ELF-1 (cell line): ENCODE measurements around the gene TSEN54.

Source experiments
- DNase-seq: peaks from one replicate; pipeline ENCODE4 v3.0.0-alpha.2; 2016; ENCODE audit warnings: low read depth, low spot score

Gene TSEN54

DNA sequence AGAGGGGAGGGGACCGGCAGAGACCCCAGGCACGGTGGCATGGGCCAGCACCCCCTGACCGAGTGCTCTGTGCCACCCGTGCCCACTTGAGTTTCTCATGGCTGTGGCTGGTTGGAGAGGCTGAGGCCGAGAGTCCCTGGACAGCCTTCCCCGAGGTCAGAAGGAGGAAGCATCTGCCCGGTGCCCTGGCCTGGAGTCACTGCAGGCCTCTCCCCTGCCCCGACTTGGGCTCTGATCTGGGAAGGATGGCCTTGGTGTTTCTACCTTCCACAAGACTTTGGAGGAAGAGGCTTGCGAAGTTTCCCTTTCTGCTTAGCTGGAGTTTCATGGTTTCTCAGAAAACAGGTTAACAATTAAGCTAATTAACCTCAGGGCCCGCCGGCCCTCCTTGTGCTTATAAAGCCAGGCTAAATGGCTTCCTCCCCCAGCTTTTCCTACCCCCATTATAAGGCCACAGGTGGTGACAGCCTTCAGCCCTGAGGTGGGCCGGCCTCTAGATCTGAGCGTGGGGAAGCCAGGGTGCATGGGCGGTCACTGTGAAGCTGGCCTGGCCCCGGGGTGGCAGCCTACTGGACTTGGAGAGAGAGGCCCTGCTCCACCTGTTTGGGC is 26.5 kb downstream of the TSEN54 start:
- DNase-seq: peak; percentile 45

DNA sequence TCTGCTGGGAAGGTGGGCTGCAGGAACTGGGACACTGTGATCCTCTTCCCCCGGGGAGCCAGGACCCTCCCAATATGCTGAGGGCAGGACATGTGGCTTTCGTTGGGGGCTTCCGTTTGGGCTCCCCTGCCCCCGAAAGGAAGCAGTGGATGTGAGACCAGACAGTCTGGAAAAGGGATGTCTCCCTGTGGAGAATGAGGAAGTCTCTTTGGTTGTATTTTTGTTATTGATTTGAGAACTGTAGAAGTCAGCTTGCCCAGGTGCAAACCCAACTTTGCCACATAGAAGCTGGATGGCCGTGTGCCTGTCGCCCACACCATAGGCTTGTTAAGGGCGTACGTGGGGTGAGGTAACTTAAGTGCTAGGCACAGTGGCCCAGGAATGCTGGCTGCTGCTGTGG is 27.9 kb downstream of the TSEN54 start:
- DNase-seq: no peak

DNA sequence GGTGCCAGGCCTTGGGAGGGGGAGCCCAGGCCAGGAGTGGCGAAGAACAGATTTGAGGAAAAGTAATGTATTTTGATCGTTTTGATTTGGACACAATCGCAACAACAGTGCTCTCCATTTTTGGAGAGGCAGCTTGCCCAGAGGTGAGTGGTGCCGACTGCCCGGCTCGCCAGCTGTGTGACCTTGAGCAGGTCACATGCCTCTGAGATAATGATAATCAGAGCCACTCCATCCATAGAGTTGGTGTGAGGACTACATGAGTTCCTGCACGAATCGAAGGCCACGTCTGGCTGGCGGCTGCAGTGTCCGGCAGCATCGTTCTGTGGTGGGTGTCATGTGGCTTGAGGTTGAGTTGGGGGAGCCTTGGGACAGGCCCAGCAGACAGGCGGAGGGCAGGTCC is 29.9 kb downstream of the TSEN54 start:
- no peak for DNase-seq

DNA sequence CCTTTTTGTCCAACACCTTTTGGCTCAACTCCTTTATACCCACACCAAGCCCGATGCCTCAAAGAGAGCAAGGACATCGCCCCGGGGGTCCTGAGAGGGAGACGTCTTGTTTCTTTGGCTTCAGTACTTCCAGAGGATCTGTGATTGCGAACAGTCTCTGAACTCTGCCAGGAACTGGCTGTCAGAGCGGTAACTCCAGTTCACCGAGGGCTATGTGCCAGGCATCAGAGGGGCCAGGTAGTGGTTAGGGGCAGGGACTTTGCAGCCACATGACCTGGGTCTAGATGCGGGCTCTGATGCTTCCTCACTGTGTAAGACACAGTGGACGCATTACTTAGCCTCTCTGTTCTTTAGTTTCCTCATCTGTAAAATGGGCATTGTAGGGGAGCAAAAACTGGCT is 30.8 kb downstream of the TSEN54 start:
- DNase-seq: no peak

DNA sequence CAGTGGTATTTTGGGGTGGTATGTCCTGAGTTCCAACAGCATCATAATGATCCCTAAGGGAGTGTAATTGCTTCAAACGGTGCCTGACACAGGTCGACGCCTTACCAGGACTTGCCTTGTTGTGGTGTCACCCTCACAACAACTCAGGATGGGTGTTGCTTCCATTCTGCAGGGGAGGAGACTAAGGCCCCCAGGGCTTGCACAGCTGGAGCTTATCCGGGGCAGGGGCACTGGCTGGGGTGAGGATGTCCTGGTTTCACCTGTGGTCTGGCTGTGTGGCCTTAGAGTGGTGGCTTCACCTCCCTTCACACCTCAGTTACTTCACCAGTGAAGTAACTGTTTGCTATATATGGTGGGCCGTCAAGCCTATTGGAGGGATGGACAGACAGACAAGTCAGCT is 32.5 kb downstream of the TSEN54 start:
- DNase-seq: no peak

DNA sequence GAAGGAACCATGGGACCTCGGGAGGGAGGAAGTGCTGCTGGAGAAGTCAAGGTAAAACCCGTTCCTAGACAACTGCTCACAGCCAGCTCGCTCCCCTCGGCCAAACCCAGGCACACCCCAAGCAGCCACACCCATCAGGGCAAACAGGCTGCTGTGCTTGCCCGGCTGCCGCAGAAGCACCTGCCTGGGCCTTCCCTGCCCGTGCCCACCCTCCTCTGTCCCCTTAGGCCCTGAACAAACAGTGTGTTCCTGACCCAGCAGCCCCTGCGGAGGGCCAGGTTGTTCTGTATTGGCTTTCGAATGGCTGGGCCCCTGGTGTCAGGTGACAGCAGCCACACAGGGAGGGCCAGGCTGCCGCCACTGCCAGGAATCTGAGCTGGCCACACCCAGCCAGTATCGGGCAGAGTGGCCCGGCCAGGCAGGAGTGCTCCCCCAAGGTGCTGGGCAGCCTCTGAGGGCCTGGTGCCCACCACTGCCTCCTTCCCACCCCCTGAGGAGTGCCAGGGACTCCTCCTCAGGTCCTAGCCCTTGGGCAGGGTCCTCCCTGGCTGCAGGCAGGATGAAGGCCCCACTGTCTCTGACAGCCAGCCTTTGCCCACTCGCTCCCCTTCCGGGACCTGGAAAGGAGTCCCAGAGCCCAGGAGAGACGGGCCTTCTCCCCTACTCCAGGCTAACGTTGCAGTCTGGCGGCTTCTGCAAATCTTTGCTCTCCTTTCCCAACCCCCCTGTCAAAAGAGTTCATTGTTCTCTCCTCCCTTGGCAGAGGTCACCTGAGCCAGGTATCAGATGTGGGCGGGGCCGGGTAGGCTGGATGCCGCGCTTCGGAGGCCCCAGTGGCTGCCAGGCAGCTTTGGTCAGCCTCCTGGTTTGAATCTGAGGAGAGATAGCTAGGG is 33.2 kb downstream of the TSEN54 start:
- DNase-seq: peak; percentile 81

DNA sequence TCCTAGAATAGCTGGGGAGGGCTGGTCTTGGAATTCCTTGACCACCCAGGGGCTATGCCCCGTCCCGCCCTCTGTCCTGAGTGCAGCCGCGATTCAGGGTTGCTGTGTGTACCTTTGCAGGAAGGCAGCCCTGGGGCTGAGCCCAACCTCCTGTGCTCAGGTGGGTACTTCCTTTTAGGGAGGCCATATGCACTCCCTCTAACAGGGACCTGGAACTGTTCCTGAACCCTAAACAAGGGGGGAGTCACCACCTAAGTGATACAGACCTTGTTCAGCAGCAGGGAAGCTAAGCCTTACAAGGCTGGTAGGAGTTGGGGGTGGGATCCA is 33.8 kb downstream of the TSEN54 start:
- DNase-seq: peak; percentile 89

DNA sequence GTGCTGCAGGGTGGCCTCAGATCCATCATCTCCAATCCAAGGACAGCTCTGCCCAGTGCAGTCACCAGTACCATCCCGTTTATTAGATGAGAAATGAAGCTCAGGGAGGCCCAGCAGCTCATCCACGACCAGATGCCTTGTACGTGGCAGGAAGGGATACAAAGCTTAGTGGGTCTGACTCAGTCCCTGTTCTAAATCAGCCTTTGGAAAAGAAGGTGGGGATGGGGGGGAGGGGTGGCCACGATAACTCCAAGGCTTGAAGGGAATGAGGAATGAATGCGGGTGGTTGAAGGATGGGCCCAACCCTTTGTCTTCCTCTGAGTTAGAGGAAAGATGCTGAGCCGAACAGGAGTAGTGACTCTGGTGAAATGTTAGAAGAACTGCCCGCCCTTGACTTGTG is 34.9 kb downstream of the TSEN54 start:
- DNase-seq: peak; percentile 67

DNA sequence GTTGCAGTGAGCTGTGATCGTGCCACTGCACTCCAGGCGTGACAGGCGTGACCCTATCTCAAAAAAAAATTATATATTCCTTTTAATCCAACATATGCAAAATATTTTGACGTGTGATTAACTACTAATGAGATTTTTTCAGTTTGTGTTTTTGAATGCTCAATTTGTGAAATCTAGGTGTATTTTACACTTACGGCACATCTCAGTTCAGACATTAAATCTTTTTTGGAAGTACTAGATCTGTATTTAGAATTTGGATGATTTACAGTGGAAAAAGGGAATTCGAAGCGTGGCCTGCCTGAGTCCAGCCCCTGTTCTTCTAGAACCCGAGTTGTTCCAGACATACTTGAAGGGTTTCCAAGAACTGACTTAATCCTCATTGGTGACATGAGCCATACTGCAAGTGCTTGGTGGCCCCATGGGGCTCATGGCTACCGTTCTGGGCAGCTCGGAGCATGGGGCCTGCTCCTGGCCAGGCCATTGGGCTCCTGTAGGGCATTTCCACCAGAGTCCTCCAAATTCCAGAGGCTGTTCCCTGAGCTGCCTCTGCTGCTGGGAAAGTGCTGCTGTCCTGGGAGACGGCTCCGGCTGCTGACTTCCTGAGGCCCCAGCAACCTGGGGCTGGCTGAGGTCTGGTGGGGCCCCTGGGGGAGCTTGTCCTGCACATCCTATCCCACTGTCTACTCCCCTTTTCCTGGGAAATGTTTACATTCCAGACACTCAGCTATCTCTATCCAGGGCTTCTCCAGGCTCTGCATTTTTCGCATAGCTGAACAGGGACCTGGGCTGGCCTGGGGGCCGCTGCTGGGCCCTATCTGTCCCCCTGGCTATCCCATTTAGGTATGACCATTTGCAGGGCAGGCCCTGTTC is 36.3 kb downstream of the TSEN54 start:
- DNase-seq: peak; percentile 98

DNA sequence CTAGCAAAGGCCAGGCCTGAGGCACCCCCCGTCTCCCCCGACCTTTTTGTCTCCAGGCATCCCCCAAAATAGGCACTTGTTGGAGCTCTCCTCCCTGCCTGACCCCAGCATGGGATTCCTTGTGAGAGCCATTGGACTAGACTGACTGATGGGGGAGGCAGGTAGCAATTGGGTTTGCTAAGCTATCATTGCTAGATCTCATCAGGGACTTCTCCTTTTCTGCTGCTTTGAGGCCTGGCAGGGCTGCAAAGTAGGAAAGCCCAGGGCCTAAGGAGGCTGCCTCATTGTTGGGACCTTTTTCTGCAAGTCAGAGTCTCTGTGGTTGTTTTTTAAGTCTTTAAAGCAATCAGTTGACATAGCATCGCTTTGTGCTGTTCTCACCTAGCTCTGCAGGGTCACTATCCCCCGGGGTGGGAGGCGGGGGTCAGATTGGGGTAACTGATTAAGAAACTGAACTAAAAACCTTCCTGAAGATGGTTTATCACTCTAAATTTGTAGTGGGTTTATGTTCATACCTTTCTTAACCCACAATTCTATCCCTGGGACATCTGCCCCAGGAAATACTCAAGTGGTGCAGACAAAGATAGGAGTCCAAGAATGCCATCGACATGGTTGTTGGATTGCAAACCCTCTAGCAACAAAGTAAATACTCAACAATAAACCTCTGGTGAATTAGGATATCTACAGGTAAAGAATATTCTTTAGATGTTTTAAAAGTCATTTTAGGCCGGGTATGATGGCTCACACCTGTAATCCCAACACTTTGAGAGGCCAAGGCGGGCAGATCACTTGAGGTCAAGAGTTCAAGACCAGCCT is 37.2 kb downstream of the TSEN54 start:
- DNase-seq: no peak

DNA sequence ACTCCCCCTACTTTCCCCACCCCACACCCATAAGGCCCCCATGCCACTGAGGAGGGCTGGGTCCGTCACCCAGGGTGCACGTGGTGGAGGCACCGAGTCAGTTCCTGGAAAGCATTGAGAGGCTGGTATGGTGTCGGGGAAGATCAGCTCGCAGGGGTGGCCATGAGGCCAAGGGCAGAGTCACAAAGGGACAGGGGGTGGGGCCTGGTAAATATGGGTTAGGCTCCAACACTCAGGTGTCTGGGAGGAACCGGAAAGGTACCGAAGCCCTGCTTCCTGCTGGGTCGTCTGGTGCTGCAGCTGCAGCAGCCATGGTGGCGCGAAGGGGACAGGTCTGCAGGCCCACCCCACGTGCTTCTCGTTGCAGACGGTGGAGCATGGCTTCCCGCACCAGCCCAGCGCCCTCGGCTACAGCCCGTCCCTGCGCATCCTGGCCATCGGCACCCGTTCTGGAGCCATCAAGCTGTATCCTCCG is 39.4 kb downstream of the TSEN54 start:
- DNase-seq: no peak

DNA sequence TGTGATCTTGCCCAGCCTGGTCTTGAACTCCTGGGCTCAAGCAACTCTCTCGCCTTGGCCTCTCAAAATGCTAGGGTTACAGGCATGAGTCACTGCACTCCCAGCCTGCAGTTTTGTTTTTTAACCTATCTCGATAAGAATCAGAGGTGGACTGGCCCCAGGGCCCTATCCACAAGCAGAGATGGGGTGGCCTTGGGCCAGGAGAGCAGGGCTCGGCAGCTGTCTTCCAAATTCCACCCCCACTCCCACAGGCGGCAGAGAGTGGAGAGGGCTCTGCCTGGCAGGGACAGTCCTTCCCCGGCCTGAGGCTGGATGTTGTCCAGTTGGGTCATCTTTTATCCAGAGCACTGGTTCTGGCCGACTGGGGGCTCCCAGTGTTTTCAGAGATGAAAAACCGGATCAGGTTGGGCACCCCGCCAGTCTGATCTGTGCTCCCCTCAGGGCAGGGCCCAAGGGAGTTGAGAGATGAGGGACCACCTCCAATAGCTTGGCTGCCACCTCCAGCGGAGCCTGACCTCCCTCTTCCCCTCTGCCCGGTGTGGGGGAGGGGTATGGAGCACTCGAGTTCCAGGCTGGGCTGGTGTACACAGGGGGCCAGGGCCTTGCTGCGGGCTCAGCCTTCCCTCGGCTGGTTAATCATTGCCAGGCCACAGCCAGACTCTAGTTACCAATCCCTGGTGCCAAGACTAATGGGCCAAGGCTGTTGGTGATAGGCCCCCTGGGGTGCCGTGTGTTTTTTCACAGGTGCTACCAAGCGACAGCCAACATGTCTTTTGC is 40.9 kb downstream of the TSEN54 start:
- DNase-seq: peak; percentile 77

DNA sequence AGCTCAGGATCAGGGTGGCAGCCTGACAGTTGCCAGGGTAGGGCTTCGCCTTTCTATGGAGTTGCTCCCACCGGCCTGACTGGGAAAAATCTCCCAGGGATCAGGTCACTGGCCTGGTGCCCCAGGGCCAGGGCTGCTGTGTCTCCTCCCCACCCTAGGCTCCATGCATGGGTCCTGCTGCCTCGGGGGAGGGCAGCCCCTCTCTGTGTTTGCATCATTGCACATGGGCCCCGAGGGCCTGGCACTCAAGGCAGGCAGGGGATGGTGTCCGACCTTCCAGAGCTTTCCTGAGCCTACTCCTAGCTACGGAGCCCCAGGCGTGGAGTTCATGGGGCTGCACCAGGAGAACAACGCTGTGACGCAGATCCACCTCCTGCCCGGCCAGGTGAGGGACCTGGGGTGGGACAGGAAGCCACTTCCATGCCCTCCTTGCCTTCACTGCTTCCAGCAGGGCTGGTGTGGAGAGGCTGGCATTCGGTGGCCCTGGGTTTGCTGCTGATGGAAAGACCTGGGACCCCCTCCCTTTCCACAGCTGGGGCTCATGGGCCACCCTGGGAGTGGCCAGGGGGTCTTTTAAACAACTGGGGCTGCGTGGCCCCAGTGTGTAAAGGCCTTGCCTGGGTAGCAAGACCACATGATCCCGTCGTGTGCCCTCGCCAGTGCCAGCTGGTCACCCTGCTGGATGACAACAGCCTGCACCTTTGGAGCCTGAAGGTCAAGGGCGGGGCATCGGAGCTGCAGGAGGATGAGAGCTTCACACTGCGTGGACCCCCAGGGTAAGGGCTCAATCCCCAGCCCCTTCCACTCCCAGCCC is 41.7 kb downstream of the TSEN54 start:
- DNase-seq: no peak

DNA sequence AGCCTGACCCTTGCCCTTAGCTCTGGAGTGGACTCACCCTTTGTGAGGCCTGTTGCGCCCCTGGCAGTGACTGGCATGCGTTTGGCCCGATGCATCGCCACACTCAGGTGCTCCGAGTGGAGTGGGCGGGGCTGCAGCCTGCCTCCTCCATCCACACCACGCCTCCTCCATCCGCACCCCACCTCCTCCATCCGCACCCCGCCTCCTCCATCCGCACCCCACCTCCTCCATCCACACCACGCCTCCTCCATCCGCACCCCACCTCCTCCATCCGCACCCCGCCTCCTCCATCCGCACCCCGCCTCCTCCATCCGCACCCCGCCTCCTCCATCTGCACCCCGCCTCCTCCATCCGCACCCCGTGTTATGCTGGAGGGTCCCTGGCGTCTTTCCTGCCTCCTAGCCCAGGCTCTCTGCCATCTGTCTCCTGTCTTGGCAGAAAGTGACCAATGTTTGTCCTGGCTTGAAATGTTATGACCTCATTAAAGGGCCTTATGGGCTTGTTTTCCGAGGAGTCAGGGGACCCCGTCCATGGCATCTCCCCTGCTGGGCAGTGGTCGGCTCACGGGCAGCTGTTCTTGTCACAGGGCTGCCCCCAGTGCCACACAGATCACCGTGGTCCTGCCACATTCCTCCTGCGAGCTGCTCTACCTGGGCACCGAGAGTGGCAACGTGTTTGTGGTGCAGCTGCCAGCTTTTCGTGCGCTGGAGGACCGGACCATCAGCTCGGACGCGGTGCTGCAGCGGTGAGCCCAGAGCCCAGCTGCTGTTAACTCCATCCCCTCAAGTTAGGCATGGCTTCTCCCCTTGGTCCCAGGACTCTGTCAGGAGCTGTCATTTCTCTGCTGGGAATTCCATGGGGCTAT is 42.6 kb downstream of the TSEN54 start:
- DNase-seq: no peak

DNA sequence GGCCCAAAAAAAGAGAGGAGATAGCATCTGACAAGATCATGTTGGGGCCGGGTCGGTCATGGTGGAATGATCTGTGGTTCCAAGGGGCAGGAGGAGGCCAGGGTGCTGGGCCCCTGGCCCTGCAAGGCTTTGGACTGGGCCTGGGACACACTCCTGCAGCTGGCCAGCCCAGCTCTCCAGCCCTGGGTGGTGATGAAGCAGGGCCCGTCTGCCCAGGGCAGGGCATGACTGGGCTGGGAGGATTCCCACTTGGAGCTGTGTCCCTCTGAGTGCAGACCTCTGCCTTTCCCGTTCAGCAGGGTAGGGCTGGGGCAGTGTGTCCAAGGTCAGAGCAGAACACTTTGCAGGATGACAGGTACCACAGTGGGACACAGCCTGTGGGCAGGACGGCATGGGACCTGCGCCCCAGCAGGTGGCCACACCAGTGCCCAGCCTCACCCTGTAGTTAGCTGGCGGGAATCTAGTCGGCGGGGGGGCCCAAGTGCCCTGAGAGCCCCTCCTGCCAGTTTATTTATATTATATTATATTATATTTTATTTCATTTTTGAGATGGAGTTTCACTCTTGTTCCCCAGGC is 43.7 kb downstream of the TSEN54 start:
- DNase-seq: no peak

DNA sequence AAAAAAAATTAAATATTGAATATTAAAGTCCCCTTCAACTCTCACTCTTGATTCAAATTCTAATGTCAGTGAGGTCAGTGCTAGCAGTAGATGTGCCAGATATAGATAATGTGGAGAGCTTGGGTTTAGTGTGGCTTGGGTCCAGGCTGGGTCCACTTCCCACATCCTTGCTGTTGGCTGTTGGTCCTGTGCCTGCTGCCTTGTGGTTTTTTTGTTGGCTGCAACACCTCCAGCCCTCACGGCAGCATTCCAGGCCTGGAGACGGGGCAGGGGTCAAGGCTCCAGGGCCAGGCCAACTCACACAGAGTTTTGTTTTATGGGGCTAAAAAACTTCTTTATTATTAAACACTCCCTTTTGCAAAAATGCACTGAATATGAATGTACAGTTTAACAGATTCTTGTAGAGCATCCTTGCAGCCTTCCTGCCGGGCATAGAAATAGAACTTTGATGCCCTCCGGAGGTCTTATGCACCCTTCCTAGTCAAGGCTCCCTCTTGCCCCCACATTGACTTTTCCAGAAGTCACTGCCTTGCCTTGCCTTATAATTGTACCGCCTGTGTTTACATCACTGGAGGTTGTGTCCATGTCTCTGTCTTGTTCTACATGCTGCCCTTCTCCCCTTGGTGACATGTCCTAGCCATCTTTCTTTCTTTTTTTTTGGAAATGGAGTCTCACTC is 45.7 kb downstream of the TSEN54 start:
- no peak for DNase-seq

DNA sequence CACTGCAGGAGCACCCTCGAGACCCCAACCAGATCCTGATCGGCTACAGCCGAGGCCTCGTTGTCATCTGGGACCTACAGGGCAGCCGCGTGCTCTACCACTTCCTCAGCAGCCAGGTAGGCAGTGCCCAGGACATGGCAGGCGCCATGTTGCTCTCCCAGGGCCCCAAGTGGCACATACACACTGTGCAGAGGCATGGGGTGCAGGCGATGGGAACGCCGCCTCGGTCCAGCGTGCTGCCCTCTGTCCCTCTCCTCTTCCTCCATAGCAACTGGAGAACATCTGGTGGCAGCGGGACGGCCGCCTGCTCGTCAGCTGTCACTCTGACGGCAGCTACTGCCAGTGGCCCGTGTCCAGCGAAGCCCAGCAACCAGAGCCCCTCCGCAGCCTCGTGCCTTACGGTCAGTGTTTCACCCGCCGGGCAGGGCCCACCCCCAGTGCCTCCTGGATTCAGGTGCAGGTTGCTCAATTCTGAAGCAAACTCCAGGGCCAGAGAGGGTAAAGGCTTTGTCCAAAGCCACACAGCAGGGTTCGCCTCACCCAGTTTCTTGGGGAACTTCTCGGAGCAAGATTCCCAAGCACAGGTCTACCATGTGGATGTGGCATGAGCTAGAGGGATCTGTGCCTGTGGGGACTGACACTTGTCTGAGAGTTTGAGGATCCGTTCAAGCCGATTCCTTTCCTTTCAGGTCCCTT is 46.9 kb downstream of the TSEN54 start:
- DNase-seq: no peak
